ENCODE measurements around the gene CFAP100.
A peak's percentile ranks its signal among the peaks of the same experiment; 100 is the strongest.

Gene CFAP100

DNA sequence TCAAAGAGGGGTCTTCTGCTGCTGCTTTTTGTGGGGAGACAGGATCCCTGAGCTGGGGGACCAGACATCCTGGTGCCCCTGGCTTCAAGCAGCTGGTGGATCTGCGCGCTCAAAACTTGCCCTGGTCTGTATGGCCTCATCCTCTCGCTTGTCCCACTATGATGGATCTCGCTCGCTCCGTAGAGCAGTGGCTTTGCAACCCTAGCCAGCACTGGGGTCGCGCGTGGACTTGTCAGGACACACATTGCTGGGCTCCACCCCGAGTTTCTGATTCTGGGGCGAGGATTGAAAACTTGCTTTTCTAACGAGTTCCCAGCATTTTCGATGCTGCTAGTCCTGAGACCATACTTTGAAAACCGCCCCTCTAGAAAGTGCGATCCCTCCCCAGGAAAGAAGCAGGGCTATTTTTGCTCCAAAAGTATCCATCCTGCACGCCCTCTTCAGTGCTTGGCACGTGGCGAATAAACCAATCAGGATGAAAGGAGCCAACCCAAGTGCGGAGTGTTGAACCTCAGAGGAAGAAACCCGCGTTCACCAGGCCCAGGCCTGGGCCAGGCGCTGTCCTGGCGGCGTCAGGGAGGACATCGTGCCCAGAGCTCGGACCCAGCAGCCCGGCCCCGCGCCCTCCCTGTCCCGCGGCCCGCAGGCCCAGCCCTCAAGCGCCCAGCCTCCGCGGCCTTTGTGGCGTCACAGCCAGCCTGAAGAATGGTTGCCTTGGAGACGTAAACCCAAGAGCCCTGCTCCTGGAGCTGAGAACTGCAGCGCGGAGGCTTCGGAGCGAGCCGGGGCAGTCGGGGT lies at the start of gene CFAP100:
CFAP100 (plus strand) TSS at position 731 of the 798 bp plus-strand sequence. CDS start 1,092 bp downstream, outside the sequence.
- peak; percentile 77 for DNase-seq
- Mint-ChIP-seq H3K27ac (no peak within 1 kb of the TSS), H3K4me3 (peak within 1 kb of the TSS; percentile 73), H3K36me3 (ENCODE audit: low read depth) (no peaks in the 10 kb centered on the region), H3K4me1 (peaks cover 15% of the 10 kb centered on the region), H3K27me3 (ENCODE audit: low read depth, poor library complexity) (peaks cover 71% of the 10 kb centered on the region), H3K9me3 (no peaks in the 10 kb centered on the region)
- TF ChIP-seq, protein P1, sequence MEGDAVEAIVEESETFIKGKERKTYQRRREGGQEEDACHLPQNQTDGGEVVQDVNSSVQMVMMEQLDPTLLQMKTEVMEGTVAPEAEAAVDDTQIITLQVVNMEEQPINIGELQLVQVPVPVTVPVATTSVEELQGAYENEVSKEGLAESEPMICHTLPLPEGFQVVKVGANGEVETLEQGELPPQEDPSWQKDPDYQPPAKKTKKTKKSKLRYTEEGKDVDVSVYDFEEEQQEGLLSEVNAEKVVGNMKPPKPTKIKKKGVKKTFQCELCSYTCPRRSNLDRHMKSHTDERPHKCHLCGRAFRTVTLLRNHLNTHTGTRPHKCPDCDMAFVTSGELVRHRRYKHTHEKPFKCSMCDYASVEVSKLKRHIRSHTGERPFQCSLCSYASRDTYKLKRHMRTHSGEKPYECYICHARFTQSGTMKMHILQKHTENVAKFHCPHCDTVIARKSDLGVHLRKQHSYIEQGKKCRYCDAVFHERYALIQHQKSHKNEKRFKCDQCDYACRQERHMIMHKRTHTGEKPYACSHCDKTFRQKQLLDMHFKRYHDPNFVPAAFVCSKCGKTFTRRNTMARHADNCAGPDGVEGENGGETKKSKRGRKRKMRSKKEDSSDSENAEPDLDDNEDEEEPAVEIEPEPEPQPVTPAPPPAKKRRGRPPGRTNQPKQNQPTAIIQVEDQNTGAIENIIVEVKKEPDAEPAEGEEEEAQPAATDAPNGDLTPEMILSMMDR (IDR thresholded peaks at IDR 0.05), result no peak

DNA sequence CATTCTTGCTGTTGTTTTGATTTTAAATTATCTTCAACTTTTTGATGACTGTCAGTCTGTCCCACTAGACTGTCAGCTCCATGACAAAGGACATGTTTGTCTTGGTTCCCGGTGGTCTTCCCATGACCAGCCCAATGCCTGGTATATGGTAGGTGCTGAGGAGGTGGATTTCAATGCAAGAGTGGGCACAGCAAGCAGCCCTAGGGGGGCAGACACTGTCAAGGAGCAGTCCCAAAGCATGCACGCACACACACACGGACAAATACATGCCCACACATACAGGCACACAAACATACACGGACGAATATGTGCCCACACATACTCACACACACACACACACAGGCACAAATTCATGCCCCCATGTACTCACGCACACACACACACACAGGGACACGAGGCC lies 49.5 kb upstream of the CFAP100 start:
- TF ChIP-seq, protein P1 (IDR thresholded peaks at IDR 0.05), result no peak

DNA sequence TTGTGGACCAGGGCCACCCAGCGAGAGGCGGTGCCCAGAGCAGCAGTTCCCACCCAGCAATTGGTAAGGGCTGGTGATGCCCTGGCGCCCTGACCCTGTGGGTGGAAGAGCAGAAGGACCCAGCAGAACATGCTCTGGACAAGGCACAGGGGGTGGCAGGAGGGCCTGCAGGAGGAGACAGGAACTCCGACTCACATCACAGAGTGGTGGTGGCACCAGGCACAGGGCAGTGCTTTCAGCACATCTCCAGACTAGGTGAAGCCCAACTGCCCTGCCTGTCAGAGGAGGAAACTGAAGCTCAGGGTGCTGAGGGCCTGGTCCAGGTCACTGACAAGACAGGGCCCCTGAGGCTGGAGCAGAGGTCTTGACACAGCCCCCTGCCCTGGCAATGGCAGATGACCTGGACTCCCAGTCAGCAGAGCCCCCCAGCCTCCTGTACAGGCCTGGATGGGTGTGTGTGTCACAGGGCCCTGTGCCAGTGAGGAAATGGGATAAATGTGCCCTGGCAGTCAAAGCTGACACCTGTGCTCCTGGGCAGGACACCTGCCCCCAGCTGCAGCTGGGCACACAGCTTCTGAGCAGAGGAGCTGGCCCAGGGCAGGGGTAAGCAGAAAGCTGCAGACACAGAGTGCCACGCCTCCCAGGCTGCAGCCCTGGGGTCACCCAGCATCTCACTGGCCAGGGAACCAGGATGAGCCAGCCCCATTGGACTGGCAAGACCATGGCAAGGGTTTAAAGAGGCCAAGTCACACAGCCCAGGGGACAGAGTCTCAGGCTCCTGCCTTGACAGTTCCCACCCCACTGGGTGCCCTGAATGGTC lies 48.9 kb upstream of the CFAP100 start:
- no peak overlapping the region for H3K4me3 Mint-ChIP-seq
- peaks cover 4% of the 10 kb centered on the region for H3K36me3 Mint-ChIP-seq (ENCODE audit: low read depth)
- no peaks in the 10 kb centered on the region for H3K27me3 Mint-ChIP-seq (ENCODE audit: low read depth, poor library complexity)
- TF ChIP-seq, protein P1 (IDR thresholded peaks at IDR 0.05), result no peak
- DNase-seq, result peak; percentile 1
- H3K9me3 Mint-ChIP-seq, result no peaks in the 10 kb centered on the region
- H3K4me1 Mint-ChIP-seq, result peaks cover 17% of the 10 kb centered on the region
- H3K27ac Mint-ChIP-seq, result no peak overlapping the region

More for the DNA sequence above, 49.5 kb upstream of the CFAP100 start:
- no peak for DNase-seq
- H3K9me3 Mint-ChIP-seq, result no peaks in the 10 kb centered on the region
- H3K4me1 Mint-ChIP-seq, result peaks cover 17% of the 10 kb centered on the region
- no peaks in the 10 kb centered on the region for H3K36me3 Mint-ChIP-seq (ENCODE audit: low read depth)
- H3K27me3 Mint-ChIP-seq (ENCODE audit: low read depth, poor library complexity), result no peaks in the 10 kb centered on the region
- H3K27ac Mint-ChIP-seq, result no peak overlapping the region
- no peak overlapping the region for H3K4me3 Mint-ChIP-seq

DNA sequence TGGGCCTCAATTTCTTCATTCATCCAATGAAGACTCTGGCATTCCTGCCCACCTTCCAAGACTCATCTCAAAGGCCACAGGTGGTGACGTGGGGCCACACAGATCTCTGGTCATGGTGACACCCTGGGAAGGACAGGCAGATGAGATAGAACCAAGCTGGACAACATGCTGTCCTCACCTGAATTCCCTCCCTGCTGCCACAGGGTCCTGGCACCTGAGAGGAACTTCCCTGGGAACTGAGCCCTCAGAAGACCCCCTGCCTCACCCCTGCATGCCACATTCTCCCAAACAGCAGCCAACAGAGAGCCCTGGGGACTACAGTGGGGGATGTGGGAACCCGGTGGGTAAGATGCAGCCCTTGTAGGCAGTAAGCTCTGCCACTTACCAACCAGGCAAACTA lies 48.2 kb upstream of the CFAP100 start:
- Mint-ChIP-seq H3K9me3 (no peaks in the 10 kb centered on the region), H3K36me3 (ENCODE audit: low read depth) (peaks cover 4% of the 10 kb centered on the region), H3K4me1 (peaks cover 11% of the 10 kb centered on the region), H3K4me3 (no peak overlapping the region), H3K27me3 (ENCODE audit: low read depth, poor library complexity) (no peaks in the 10 kb centered on the region), H3K27ac (no peak overlapping the region)
- DNase-seq, result peak; percentile 0
- TF ChIP-seq, protein P1 (IDR thresholded peaks at IDR 0.05), result no peak

DNA sequence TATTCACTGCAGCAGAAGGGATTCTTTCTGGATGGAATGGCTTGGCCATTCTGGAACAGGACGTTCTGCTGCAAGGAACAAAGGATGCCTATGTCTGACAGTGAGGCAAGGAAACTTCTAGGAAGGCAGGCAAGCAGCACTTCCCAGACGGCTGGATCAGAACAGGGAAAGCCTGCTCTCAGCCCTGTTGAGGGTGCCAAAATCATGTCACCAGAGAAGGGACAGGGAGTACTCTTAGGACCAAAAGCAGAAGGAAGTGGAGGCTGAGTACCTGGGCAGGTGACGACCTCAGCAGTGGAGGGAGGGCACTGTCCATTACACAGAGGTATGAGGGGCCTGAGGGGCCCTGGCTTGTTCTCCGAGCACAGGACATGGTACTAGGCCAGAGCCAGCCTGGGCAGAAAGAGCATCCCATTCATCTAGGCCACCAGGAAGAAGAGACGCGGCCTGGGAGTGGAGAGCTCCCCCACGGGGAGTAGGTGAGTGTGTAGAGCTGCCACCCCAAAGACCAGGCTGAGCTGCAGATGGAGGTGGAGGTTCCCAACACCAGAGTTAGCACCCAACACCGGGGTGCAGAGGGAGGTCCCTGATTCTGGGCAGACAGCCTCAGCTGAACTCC lies 47.1 kb upstream of the CFAP100 start:
- Mint-ChIP-seq H3K27ac (no peak overlapping the region), H3K36me3 (ENCODE audit: low read depth) (peaks cover 4% of the 10 kb centered on the region), H3K4me1 (peaks cover 6% of the 10 kb centered on the region), H3K9me3 (no peaks in the 10 kb centered on the region), H3K27me3 (ENCODE audit: low read depth, poor library complexity) (no peaks in the 10 kb centered on the region), H3K4me3 (no peak overlapping the region)
- no peak for DNase-seq
- TF ChIP-seq, protein P1 (IDR thresholded peaks at IDR 0.05), result no peak

All from nephron progenitor cell (in vitro differentiated cells).